Measurements from ENCODE around the gene GCKR.
"Not testable (repeated sequence)": the region's sequence is repeated elsewhere in the genome, so short reads cannot be mapped to it uniquely, and the experiment has no call there.

GCKR gene

DNA sequence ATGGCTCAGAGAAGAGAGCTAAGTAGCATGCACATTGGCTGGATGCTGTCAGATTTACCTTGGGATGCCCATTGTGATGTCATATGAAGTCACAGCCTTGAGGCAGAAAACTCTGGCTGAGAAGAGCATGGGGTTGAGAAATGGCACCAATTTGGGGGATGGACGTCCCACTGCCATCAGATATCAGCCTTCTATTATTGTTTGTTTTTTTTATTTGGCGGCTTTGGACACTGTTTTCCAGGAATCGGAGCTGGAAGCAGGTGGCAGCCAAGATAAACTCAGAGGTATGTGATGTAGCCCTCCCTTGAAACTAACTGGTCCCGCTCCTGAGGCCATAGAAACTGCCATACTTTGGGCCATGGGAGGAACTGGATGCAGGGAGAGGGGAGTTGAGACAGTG, 40.6 kb downstream of the GCKR start:
- peaks cover 27% of the 10 kb centered on the region for H3K27me3 Mint-ChIP-seq
- no peak overlapping the region for H3K27ac Mint-ChIP-seq
- H3K4me1 Mint-ChIP-seq = no peaks in the 10 kb centered on the region
- DNase-seq = no peak
- H3K9me3 Mint-ChIP-seq = no peaks in the 10 kb centered on the region
- no peaks in the 10 kb centered on the region for H3K36me3 Mint-ChIP-seq
- CTCF ChIA-PET = no interaction called here
- H3K4me3 Mint-ChIP-seq = no peak overlapping the region

DNA sequence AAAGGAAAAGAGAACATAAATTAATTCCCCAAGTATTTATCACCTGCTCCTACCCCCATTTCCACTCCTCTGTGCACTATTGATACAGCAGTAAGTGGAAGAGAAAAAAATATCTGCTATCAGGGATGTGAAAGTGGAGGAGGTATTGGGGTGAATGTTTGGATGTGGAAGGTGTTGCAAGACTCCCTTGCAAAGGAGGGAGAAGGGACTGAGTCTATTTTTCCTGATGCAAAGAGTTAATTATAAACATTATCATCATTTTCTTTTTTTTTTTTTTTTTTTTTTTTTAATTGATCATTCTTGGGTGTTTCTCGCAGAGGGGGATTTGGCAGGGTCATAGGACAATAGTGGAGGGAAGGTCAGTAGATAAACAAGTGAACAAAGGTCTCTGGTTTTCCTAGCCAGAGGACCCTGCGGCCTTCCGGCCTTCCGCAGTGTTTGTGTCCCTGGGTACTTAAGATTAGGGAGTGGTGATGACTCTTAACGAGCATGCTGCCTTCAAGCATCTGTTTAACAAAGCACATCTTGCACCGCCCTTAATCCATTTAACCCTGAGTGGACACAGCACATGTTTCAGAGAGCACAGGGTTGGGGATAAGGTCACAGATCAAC, 42.3 kb downstream of the GCKR start:
- peaks cover 28% of the 10 kb centered on the region for H3K27me3 Mint-ChIP-seq
- CTCF ChIA-PET, H3K9me3 Mint-ChIP-seq, H3K27ac Mint-ChIP-seq, H3K4me1 Mint-ChIP-seq, H3K36me3 Mint-ChIP-seq, DNase-seq, H3K4me3 Mint-ChIP-seq: not testable (repeated sequence)

DNA sequence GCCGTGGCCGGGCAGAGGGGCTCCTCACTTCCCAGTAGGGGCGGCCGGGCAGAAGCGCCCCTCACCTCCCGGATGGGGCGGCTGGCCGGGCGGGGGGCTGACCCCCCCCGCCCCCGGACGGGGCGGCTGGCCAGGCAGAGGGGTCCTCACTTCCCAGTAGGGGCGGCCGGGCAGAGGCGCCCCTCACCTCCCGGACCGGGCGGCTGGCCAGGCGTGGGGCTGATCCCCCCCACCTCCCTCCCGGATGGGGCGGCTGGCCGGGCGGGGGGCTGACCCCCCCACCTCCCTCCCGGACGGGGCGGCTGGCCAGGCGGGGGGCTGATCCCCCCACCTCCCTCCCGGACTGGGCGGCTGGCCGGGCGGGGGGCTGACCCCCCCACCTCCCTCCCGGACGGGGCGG, 43.0 kb downstream of the GCKR start:
- peaks cover 28% of the 10 kb centered on the region for H3K27me3 Mint-ChIP-seq
- DNase-seq, H3K9me3 Mint-ChIP-seq, H3K36me3 Mint-ChIP-seq, H3K27ac Mint-ChIP-seq, CTCF ChIA-PET, H3K4me1 Mint-ChIP-seq, H3K4me3 Mint-ChIP-seq: not testable (repeated sequence)

DNA sequence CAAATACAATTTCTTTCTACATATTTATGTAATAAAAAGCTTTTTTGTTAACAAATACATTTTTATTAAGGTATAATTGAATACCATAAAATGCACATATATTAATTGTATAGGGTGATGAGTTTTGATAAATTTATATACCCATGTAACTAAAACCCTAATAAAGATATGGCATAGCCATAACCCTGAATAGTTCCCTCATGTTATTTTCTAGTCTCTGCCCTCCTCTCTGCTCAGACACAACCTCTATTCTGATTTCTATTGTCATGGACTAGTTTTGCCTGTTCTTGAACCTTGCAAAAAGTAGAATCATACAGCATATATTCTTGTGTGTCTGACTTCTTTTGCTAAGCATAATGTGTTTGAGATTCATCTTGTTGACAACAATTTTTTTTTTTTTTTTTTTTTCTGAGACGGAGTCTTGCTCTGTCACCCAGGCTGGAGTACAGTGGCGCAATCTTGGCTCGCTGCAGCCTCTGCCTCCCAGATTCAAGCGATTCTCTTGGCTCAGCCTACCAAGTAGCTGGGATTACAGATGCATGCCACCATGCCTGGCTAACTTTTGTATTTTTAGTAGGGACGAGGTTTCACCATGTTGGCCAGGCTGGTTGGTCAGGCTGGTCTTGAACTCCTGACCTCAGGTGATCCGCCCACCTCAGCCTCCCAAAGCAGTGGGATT, 47.6 kb downstream of the GCKR start:
- Mint-ChIP-seq H3K4me1 (no peaks in the 10 kb centered on the region), H3K27ac (no peak overlapping the region), H3K36me3 (no peaks in the 10 kb centered on the region), H3K27me3 (peaks cover 13% of the 10 kb centered on the region), H3K9me3 (no peaks in the 10 kb centered on the region), H3K4me3 (no peak overlapping the region)
- CTCF ChIA-PET = no interaction called here
- no peak for DNase-seq

DNA sequence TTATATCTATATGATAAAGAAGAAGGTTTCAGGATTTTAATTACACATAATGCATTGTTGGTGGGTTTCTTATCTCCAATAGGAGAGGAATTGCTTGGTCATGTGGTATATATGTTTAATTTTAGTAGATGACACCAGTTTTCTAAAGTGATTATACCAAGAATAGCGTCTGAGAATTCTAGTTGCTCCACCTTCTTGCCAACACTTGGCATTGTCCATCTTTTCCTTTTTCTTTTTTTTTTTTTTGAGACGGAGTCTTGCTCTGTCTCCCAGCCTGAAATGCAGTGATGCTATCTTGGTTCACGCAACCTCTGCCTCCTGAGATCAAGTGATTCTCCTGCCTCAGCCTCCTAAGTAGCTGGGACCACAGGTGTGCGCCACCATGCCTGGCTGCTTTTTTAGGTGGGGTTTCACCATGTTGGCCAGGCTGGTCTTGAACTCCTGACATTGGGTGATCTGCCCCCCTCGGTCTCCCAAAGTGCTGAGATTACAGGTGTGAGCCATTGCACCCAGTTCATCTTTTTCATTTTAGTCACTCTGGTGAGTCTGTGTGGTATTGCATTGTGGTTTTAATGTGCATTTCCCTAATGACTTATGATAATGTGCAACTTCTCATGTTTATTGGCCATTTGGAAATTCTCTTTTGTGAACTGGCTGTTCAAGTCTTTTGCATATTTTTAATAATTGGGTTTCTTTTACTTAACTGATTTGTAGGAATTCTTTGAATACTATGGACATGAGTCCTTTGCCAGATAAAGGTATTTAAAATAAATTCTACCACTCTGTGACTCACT, 48.9 kb downstream of the GCKR start:
- no peaks in the 10 kb centered on the region for H3K4me1 Mint-ChIP-seq
- no peaks in the 10 kb centered on the region for H3K36me3 Mint-ChIP-seq
- no peaks in the 10 kb centered on the region for H3K9me3 Mint-ChIP-seq
- no peak overlapping the region for H3K4me3 Mint-ChIP-seq
- CTCF ChIA-PET = no interaction called here
- DNase-seq = no peak
- H3K27ac Mint-ChIP-seq = no peak overlapping the region
- peaks cover 13% of the 10 kb centered on the region for H3K27me3 Mint-ChIP-seq

DNA sequence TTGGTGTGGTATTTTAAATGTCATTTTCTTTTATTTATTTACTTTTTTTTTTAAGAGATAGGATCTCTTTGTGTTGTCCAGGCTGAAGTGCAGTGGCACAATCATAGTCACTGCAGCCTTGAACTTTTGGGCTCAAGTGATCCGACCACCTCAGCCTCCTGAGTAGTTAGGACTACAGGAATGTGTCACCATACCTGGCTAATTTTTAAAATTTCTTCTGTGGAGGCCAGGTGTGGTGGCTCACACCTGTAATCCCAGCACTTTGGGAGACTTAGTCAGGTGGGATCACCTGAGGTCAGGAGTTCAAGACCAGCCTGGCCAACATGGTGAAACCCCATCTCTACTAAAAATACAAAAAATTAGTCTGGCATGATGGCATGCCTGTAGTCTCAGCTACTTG, 52.7 kb downstream of the GCKR start:
- peaks cover 20% of the 10 kb centered on the region for H3K27me3 Mint-ChIP-seq
- no peaks in the 10 kb centered on the region for H3K36me3 Mint-ChIP-seq
- H3K27ac Mint-ChIP-seq = no peak overlapping the region
- no peaks in the 10 kb centered on the region for H3K4me1 Mint-ChIP-seq
- no peak overlapping the region for H3K4me3 Mint-ChIP-seq
- DNase-seq = no peak
- CTCF ChIA-PET = no interaction called here
- no peaks in the 10 kb centered on the region for H3K9me3 Mint-ChIP-seq

DNA sequence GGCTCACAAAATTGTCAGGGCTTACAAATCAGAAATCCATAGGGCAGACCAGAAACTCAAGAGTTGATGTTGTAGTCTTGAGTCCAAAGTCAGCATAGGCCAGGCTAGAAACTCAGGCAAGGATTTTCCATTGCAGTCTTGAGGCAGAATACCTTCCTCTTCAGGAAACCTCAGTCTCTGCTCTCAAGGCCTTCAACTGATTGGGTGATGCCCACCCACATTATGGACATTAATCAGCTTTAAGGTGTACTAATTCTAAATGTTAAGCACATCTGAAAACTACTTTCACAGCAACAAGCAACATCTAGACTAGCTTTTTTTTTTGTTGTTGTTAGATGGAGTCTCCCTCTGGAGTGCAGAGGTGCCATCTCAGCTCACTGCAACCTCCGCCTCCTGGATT, 54.9 kb downstream of the GCKR start:
- Mint-ChIP-seq H3K4me1 (no peaks in the 10 kb centered on the region), H3K27ac (no peak overlapping the region), H3K27me3 (peaks cover 23% of the 10 kb centered on the region), H3K4me3 (no peak overlapping the region), H3K36me3 (no peaks in the 10 kb centered on the region), H3K9me3 (no peaks in the 10 kb centered on the region)
- CTCF ChIA-PET = interaction anchor here (0.5 to 1.1 kb wide), 2 partner anchors 152 to 1110 kb away, joined by 3 read pairs; no protein-coding TSS in a partner anchor
- no peak for DNase-seq

DNA sequence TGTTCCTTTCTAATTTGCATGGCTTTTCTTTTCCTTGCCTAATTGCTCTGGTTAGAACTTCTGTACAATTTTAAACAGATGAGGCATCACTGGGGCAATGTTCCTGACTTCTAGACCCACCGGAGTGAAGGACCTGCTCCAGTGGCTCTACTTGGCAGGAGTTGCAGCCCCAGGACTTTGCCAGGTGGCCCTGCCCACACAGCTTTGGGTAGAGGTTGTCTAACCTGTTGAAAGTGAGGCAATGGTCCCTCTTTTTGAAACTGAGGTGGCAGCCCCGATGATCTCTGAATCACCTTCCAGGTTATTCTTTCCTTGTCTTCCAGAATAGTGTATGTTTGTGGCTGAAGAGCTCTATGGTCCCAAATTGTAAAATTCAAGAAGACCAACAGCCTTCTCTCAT, 56.3 kb downstream of the GCKR start:
- H3K9me3 Mint-ChIP-seq = no peaks in the 10 kb centered on the region
- H3K27ac Mint-ChIP-seq = no peak overlapping the region
- H3K4me3 Mint-ChIP-seq = no peak overlapping the region
- CTCF ChIA-PET = no interaction called here
- no peaks in the 10 kb centered on the region for H3K36me3 Mint-ChIP-seq
- no peak for DNase-seq
- H3K4me1 Mint-ChIP-seq = no peaks in the 10 kb centered on the region
- H3K27me3 Mint-ChIP-seq = peaks cover 23% of the 10 kb centered on the region

DNA sequence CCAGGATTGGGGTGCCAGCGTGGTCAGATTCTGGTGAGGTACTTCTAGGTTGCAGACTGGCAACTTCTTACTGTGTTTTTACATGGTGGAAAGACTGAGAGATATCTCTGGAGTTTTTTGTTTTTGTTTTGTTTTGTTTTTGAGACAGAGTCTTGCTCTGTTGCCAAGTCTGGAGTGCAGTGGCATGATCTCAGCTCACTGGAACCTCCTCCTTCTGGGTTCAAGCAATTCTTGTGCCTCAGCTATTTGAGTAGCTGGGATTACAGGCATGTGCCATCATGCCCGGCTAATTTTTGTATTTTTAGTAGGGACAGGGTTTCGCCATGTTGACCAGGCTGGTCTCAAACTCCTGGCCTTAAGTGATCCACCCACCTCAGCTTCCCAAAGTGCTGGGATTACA, 57.8 kb downstream of the GCKR start:
- DNase-seq, H3K27ac Mint-ChIP-seq, CTCF ChIA-PET, H3K4me1 Mint-ChIP-seq, H3K9me3 Mint-ChIP-seq, H3K36me3 Mint-ChIP-seq, H3K4me3 Mint-ChIP-seq: not testable (repeated sequence)
- peaks cover 23% of the 10 kb centered on the region for H3K27me3 Mint-ChIP-seq

DNA sequence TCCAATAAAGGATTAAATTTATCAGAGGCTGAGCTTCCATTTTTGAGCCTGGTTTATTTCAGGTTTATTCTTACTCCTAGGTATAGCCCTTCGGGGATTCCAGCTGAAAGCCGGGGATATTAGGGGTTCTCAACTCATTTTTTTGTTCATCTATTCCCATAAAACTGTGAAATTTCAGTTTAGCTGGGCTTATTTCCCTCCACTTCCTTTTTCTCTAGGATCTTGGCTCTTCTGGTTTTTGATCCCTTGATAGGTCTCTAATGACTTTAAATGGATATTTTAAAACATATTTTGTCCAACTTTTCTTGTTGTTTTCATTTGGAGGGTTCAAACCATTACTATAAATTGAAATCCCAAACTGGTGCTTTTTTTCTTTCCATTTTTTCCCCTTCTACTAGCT, 62.6 kb downstream of the GCKR start:
- no peaks in the 10 kb centered on the region for H3K36me3 Mint-ChIP-seq
- DNase-seq = no peak
- no peaks in the 10 kb centered on the region for H3K9me3 Mint-ChIP-seq
- no peak overlapping the region for H3K27ac Mint-ChIP-seq
- CTCF ChIA-PET = no interaction called here
- no peaks in the 10 kb centered on the region for H3K4me1 Mint-ChIP-seq
- H3K4me3 Mint-ChIP-seq = no peak overlapping the region
- H3K27me3 Mint-ChIP-seq = peaks cover 21% of the 10 kb centered on the region

DNA sequence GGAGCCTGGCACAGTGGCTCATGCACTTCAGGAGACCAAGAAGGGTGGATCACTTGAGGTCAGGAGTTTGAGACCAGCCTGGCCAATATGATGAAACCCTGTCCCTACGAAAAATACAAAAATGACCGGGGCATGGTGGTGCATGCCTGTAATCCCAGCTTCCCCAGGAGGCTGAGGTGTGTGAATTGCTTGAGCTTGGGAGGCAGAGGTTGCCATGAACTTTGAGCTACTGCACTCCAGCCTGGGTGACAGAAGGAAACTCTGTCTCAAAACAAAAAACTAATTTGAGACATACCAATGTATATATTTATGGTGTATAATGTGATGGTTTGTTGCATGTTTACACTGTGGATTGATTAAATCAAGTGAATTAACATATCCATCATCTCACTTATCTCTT, 64.4 kb downstream of the GCKR start:
- no peak for DNase-seq
- Mint-ChIP-seq H3K27ac (no peak overlapping the region), H3K9me3 (no peaks in the 10 kb centered on the region)

DNA sequence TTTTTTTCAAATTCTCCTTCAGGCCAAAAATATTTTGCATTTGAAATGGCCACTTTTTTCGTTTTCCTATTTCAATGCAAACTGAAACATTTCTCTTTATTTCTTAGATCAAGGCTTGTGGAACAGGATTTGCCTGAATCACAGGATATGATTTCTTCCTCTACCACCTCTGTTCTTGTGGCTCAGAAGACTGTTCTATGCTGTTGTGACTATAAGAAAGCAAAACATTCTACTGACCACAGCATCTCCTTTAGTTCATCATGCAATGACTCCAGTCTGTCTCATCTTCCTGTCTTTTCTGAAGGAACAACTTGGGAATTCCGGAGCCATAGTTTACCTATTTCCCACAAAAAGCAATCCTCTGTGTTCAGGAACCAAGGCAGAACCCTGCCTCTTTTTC, 70.0 kb downstream of the GCKR start:
- Mint-ChIP-seq H3K27me3 (peaks cover 61% of the 10 kb centered on the region), H3K9me3 (peaks cover 2% of the 10 kb centered on the region), H3K36me3 (no peaks in the 10 kb centered on the region), H3K27ac (no peak overlapping the region), H3K4me1 (no peaks in the 10 kb centered on the region), H3K4me3 (no peak overlapping the region)
- no peak for DNase-seq
- CTCF ChIA-PET = no interaction called here

More for the DNA sequence above, 64.4 kb downstream of the GCKR start:
- no peaks in the 10 kb centered on the region for H3K4me1 Mint-ChIP-seq
- H3K36me3 Mint-ChIP-seq = no peaks in the 10 kb centered on the region
- peaks cover 24% of the 10 kb centered on the region for H3K27me3 Mint-ChIP-seq
- CTCF ChIA-PET = no interaction called here
- no peak overlapping the region for H3K4me3 Mint-ChIP-seq

DNA sequence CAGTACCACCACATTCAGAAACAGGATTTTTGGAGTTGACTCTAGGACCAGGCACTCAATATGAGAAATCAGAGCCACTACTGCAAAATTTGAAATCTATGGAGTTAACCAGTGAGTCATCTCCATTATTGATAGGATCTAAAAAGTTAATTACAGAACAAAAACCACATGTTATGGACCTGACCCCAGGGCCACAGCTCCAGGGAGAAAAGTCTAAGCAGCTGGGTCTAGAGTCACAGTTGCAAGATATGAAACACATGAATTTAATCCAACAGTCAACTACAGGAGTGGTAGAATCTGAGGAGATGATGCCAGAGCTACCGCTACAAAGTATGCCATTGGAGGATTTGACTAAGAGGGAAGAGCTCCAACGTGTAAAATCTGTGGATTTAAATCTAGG, 72.8 kb downstream of the GCKR start:
- no peak for DNase-seq
- CTCF ChIA-PET = no interaction called here
- H3K4me3 Mint-ChIP-seq = no peak overlapping the region
- peaks cover 75% of the 10 kb centered on the region for H3K27me3 Mint-ChIP-seq
- H3K27ac Mint-ChIP-seq = no peak overlapping the region
- H3K9me3 Mint-ChIP-seq = peaks cover 2% of the 10 kb centered on the region
- H3K4me1 Mint-ChIP-seq = no peaks in the 10 kb centered on the region
- H3K36me3 Mint-ChIP-seq = no peaks in the 10 kb centered on the region

DNA sequence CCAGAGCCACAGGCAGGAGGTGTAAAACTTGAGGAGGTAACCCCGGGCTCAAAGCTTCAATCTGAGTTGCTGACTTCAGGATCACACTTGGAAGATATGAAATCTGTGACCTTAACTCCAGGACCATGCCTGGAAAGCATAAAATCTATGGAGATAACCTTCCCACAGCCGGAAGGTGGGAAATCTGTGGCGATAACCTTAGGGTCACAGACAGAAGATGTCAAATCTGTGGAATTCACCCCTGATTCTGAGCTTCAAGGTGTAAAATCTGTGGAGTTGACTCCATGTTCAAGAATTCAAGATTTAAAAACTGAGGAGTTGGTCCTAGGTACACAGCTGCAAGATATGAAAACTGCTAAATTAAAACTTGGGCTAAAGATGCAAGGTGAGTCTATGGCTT, 74.6 kb downstream of the GCKR start:
- Mint-ChIP-seq H3K9me3 (peaks cover 2% of the 10 kb centered on the region), H3K27ac (no peak overlapping the region), H3K27me3 (peaks cover 77% of the 10 kb centered on the region), H3K4me3 (no peak overlapping the region), H3K36me3 (no peaks in the 10 kb centered on the region), H3K4me1 (no peaks in the 10 kb centered on the region)
- CTCF ChIA-PET = no interaction called here
- DNase-seq = no peak

DNA sequence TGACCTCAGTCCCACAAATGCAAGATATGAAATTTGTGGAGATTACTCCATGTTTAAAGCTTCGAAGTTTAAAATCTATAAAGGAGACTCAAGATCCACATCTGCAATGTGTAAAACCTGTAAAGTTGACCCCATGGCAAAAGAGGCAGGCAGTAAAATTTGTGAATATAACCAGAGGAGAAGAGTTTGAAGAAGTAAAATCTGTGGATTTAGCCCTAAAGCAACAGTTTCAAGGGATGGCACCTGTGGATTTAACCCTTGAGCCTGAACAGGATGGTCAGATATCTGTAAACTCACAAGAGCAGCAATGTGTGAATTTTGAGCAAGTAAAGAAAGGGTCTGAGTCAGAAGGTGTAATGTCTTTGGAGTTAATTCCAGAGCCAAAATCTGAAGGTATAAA, 75.0 kb downstream of the GCKR start:
- Mint-ChIP-seq H3K9me3 (peaks cover 2% of the 10 kb centered on the region), H3K4me1 (no peaks in the 10 kb centered on the region), H3K4me3 (no peak overlapping the region), H3K36me3 (no peaks in the 10 kb centered on the region), H3K27me3 (peaks cover 77% of the 10 kb centered on the region), H3K27ac (no peak overlapping the region)
- DNase-seq = no peak
- CTCF ChIA-PET = no interaction called here

All from activated naive CD4-positive, alpha-beta T cell treated with anti-CD3 and anti-CD28 coated beads, Interleukin-2, amount 10 ng/mL, durations not matched to agents 7 days and 5 days (primary cell).